RWPE1 (cell line): ENCODE data around the gene LAMA4.
"Not testable (repeated sequence)": the region's sequence is repeated elsewhere in the genome, so short reads cannot be mapped to it uniquely, and the experiment has no call there.

Source experiments
- CTCF ChIA-PET: fragments of 350-600 bp; sonication (Branson Sonifier 250); formaldehyde crosslinking; extraction: SDS; loops from one replicate; lab custom pipeline; 2021; lab: Yijun Ruan, JAX
- POLR2A ChIA-PET: fragments of 400-600 bp; formaldehyde crosslinking; extraction: SDS; loops from one replicate; lab custom pipeline; 2020; ENCODE audit warnings: antibody characterized with exemption; ENCODE audit not compliant: low non-redundant PET; lab: Yijun Ruan, JAX
- DNase-seq: peaks from one replicate; pipeline ENCODE4 v3.0.0; 2012; ENCODE audit warnings: low spot score
- H3K27ac ChIP-seq: fragments of 450-650 bp; 2 replicates; pipeline ENCODE4 v1.5.1; 2017
- CTCF ChIP-seq: fragments of 450-650 bp; conservative IDR thresholded peaks from 2 replicates; pipeline ENCODE4 v1.5.1; 2017; ENCODE audit warnings: low read depth, mild to moderate bottlenecking

The LAMA4 gene

DNA sequence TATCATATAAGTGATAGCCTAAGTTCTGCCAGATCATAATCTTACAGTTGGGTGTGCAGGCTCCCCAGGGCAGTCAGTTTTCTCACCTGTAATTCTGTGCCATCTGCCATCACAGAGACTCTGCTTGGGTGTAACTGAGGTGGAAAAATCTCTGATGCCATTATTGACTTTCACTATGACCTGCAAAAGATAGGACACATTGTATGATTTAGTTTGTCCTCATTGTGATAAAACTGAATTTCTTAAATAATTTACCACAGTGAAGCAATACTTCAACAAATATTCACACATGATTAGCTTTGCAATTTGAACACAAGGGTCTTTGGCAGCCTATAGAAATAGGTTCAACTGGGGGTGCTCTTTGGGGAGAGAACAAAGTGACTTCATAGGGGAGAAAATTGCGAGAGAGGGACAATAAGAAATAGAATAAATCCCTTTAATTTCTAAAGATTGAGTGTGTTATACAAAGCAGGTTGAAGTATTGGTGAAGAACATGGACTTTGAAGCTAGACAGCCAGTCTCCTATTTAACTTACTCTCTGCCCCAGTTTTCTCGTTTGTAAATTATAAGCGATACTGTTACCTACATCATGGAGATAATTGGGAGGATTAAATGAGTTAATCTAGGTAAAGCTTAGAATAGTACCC lies 139.7 kb downstream of the LAMA4 start:
- ChIA-PET CTCF (interaction anchor here (0.7 kb wide), 1 partner anchor 29 kb away, joined by 3 read pairs; no protein-coding TSS in a partner anchor), POLR2A (no interaction called here)
- H3K27ac ChIP-seq = no peak overlapping the region
- TF ChIP-seq CTCF = no peak
- no peak for DNase-seq

DNA sequence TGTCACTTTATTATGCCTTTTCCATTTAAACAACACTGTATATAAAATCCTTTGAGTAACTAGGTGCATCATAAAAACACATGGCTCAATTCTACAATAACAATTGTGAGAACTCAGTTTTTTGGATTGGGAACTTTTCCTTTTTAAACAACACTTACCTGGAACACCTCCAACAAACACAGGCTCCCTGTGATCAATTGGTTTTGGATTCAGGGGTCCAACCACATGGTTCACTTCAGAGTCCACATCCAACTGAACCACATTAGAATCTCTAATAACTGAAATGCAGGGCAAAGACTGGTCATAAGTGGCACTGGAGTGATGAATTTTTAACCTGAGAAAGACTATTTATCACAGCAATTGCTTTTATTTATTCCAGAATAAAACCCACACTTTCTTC lies 140.4 kb downstream of the LAMA4 start:
- POLR2A ChIA-PET = no interaction called here
- CTCF ChIA-PET = no interaction called here
- H3K27ac ChIP-seq = no peak overlapping the region
- DNase-seq = no peak
- TF ChIP-seq CTCF = no peak

GRCh38 chr6:112113431-112113830 lies 140.9 kb downstream of the LAMA4 start:
- POLR2A ChIA-PET = no interaction called here
- H3K27ac ChIP-seq = no peak overlapping the region
- no peak for DNase-seq
- no peak for TF ChIP-seq CTCF
- CTCF ChIA-PET = no interaction called here

DNA sequence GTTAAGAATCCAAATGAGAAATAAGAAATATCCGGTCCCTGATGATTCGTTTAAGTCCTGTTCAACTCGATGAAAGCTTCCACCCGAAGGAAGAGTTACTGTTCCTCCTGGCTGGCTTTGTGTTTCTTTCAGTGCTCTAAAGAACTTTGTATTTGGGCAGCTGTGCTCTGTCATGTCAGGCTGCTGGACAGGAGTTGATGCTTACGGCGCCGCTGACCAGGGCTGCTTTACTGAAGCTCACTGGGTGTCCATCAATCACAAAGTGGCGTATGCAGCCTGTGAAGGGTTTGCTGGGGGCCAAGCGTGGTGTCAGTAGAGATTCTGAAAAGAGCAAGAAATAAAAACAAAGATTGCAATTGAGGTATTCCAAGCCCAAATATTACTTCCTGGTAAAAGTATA lies 145.1 kb downstream of the LAMA4 start:
- POLR2A ChIA-PET = no interaction called here
- H3K27ac ChIP-seq = no peak overlapping the region
- CTCF ChIA-PET = interaction anchor here (0.6 kb wide), 1 partner anchor 15 kb away, joined by 6 read pairs; no protein-coding TSS in a partner anchor
- no peak for DNase-seq
- TF ChIP-seq CTCF = no peak

DNA sequence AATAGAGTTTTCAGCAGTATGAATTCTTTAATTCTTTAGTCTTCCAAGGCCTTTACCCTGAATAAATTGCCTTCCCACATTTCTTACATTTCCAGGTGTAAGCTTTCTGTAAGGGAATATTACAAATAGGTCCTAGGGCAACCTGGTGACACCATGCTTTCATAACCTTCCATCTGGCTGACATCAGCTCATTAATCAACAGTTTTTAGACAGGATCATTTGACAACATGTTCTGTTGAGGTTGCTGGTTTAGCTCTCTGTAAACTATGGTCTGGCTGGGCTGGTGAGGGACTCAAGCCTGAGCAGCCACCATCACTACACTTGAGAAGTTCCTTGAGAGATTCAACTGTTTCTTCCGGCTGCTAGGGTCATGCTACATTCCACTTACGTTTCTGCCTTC lies 147.8 kb downstream of the LAMA4 start:
- ChIA-PET POLR2A (no interaction called here), CTCF (no interaction called here)
- DNase-seq = no peak
- H3K27ac ChIP-seq = no peak overlapping the region
- TF ChIP-seq CTCF = no peak

DNA sequence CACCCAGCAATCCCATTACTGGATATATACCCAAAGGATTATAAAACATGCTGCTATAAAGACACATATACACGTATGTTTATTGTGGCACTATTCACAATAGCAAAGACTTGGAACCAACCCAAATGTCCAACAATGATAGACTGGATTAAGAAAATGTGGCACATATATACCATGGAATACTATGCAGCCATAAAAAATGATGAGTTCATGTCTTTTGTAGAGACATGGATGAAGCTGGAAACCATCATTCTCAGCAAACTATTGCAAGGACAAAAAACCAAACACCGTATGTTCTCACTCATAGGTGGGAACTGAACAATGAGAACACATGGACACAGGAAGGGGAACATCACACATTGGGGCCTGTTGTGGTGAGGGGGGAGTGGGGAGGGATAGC lies 148.3 kb downstream of the LAMA4 start:
- POLR2A ChIA-PET, DNase-seq, CTCF ChIA-PET, H3K27ac ChIP-seq: not testable (repeated sequence)

DNA sequence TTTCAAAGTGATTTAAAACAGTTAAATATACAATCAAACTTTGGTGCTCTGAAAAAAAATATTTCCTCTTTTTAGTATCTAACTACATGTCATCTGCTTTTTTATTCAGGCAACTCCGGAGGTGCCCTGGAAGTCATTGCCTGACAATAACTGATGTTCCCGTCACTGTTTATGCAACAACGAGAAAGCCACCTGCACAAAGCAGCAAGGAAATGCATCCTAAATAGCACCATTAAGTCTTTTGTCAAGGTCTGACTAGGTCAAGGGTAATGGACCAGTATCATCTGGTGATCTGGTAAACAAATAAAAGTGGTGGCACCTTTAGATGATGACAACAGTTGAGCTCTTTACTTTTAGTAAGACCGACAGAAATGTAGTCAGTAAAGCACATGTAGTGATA lies 153.8 kb downstream of the LAMA4 start:
- no peak for TF ChIP-seq CTCF
- DNase-seq = no peak
- ChIA-PET CTCF (no interaction called here), POLR2A (no interaction called here)
- no peak overlapping the region for H3K27ac ChIP-seq
